HG03565 (cell line): ENCODE data around the gene NUP214.

Experiments
- ATAC-seq: cut with Tn5 transposase; IDR thresholded peaks from one replicate; pipeline ENCODE4 v1.9.1; 2021; ENCODE audit warnings: mild to moderate bottlenecking, moderate library complexity; ENCODE audit not compliant: unreplicated experiment

NUP214 gene

DNA sequence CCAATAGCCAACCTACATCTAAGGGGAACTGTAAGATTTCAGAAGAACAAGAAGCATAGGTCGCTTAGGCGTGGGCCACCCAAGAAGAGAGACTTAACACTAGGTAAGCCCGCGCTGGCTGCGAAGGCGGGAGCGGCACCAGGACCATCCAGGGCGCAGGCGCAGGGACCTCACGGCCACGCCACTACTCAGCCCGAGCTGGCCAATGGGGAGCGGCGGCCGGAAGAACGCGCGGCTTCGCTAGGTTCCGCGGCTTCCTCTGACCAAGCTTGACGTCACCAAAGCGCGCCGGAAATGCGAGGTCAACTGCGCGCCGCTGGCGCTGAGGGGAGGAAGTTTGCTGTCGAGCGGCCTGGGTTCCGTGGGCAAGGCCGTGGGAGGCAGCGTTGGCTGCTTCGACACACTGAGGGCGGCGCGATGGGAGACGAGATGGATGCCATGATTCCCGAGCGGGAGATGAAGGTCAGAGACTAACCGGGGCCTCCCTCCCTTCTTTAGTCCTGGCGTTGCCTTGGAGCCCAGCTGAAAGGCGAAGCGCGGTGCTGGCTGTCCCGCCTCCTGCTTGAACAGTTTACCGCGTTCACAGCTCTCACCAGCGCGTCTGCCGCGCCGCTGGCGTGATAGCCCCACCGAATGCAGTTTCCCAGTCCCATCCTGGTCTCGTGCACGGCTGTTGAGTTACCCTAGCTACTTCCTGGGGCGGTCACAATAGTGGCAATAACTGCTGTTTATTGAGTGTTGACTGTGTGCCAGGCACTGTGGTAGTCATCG, at the start of gene NUP214:
Gene NUP214, plus strand, starts transcription at position 299 of the 771 bp plus-strand sequence. Its CDS starts 119 bp downstream, at position 418.
- ATAC-seq, result peak; percentile 90

DNA sequence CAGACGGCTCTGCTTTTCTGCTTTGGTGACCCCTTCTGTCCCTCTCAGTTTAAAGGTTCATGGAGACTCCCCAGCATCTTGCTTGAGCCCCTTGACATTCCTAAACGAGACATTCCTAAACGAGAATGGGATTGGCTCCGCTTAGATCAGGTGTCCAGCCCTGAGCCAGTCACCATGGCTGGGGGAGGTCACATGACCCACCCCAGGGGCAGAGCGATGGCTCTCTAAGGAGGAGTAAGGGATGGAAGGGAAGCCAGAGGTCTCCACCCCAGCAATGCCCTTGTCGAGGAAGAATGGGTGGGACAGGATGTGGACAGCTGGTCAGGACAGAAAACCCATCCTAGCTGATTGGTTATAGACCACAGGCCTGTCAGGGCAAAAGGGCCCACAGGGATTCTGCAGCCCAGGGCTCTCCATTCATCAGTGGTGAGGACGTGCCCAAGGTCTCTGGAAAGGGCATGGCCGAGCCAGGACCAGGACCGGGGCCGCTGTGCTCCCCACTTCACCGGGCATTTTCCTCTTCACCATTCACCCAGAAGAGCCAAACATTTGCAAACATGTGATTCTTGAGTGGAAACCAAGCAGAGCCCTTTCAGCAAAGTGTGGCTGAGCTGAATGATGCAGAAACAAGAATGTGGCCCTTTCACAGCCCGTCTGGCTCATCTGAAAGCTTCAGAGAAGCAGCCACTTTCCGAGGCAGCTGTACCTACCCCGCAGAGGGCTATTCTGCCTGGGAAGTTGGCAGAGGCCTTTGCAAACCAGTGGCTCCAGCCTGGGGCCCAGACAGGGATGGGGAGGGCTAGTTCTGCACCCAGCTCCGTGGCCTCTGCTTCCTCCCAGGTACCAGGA, 48.8 kb upstream of the NUP214 start:
- no peak for ATAC-seq

DNA sequence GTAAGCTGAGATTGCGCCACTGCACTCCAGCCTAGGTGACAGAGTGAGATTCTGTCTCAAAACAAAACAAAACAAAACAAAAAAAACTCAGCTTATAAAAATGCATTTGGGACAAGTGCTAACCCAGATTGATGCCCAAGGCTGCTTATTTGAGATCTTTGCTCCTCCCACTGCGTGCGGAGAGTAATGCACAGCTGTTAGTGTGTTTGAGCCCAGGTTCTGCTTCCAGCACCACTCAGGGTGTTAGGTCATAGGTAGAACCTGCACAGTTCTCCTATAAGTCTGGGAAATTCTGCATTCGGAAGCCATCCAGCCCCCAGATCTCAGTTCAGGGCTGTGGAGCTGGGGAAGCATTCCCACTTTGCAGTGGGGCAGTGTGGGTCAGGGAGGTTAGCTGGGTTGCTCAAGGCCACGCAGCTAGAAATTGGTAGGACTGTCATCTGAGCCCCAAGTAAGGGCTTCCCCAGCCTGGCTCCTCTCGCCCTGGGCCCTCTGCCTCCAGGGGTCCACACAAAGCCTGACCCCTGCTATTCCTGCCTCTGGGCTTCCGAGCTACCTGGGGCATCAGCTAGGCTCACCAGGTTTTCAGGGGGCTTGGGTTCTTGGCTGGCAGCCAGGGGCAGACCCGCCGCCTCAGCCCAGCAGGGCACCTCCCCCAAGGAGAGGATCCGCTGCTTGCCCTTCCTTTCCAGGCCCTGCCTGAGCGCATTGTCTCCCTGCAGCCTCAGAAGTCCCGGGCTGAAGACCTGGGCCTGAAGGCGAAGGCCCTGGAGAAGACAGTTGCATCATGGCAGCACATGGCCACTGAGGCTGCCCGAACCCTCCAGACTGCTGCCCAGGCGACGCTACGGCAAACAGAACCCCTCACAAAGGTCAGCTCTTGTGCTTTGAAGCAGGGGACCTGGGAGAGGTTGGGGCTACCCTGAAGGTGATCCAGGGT, 46.7 kb upstream of the NUP214 start:
- ATAC-seq, result no peak

DNA sequence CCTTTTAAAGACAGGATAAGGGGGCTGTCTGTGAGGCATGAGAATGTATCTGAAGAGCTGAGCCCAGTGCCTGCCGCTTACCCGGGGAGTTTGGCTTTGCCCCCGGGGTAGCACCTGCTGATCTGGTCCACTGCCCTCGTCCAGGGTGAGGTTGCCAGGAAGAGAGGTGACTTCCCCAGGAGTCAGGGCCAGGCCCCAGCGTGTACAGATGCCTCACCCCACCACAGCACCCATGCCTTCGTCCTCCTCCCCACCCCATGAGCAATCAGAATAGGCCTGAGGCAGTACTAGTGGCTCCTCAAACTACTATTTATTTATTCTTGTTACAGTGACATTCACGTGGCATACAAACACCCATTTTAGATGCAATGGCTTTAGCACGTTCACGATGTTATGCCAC, 44.8 kb upstream of the NUP214 start:
- no peak for ATAC-seq

DNA sequence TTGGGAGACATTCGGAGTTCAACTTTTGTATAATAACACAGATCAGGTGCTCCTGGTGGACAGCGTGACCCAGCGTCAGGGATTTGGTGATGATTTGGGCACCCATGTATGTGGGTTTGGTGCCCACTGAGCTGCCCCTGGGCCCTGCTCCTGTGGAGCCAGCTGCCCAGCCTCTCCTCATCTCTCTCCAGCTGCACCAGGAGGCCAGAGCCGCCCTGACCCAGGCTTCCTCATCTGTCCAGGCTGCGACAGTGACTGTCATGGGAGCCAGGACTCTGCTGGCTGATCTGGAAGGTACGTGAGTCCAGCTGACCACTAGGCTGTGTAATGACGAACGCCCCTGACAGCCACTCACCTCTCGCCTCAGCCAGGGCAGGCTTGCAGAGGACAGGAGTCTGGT, 43.5 kb upstream of the NUP214 start:
- ATAC-seq, result no peak

DNA sequence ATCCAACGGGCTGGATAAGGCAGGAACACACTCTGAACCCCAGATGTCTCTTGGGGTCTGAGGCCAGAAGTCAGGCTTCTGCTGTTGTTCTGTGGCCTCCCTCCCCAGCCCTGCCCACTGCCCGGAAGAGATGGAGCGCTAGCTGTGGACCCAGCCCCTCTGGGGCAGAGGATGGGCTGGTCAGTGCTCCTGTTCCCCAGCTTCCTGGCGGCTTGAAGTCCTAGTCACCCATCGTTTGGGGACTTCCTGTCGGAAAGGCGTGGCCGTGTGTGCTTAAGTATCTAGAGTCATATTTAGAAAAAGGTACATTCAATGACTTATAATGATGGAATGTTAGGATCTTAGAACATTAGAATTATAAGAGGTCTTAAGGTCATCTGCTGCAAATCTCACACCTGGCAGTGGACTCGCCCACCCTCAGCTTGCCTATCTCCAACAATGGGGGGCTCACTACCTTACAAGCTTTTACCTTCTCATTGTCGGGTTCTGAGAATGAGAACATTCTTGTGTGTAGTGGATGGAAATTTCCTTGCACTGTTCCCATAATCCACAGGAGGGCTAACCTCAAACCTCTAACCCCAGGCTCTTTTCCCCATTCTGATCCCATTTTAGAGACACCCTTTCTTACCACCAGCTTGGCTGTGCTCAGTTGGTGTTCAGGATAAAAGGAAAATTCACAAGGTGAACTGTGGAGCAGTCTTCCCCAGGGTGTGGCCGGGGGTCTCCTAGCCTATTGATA, 42.4 kb upstream of the NUP214 start:
- no peak for ATAC-seq

DNA sequence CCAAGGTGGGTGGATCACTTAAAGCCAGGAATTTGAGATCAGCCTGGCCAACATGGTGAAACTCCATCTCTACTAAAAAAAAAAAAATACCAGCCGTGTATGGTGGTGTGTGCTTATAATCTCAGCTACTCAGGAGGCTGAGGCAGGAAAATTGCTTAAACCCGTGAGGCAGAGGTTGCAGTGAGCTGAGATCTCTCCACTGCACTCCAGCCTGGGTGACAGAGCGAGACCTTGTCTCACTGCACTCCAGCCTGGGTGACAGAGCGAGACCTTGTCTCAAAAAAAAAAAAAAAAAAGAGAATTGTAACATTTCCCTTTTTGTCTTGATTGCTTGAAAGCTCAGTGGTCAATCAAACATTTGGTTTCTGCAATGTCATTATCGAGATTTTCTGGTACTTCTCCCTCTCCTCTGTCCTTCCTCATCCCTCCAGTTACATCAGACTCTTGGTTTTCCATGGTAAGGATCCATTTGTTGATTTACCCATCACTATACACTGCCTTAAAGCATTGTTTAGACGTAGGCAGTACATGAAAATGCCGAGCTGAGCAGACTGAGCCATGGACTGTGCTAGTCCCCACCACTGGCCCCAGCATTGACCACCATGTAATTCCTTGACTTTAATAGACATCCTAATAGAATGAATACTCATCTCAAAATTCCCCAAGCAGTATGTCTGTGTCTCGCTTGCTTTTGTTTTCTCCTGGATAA, 40.6 kb upstream of the NUP214 start:
- ATAC-seq, result no peak

DNA sequence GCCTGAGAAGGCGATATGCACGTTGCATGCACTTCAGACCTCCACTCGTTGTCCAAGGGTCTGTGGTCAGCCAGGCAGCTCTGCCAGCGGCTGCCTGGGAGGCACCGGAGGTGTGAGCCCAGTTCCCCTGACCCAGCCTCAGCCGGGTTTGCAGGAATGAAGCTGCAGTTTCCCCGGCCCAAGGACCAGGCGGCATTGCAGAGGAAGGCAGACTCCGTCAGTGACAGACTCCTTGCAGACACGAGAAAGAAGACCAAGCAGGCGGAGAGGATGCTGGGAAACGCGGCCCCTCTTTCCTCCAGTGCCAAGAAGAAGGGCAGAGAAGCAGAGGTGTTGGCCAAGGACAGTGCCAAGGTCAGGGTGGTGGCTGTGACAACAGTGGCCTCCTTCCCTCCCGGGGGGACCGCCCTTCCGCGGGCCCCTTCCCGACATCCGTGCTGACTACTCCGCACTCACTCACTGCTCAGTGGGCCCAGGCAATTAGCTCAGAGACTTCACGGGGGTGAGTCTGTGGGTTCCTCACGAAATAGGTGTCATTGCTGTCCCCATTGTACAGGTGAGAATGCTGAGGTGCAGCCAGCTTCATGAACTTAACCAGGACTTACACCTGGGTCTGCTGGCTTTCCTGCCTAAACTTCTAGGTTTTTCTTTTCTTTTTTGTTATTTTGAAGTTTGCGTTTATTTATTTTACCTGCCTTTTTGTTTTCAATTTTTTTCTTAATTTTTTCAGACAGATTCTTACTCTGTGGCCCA, 39.8 kb upstream of the NUP214 start:
- ATAC-seq, result no peak

DNA sequence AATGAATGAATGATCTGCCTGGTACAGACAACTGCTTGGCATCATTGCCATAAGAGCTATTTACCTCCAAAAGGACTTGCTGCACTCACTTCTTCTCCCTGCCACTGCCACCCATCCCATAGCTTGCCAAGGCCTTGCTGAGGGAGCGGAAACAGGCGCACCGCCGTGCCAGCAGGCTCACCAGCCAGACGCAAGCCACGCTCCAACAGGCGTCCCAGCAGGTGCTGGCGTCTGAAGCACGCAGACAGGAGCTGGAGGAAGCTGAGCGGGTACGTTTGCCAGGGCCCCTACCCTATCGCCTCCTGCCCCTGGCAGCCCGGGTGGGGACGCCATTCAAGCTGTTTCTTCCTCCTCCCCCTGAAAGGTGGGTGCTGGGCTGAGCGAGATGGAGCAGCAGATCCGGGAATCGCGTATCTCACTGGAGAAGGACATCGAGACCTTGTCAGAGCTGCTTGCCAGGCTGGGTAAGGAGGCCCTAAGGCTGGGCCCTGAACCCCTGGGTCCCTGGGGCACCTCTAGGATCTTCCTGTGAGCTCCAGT, 38.0 kb upstream of the NUP214 start:
- ATAC-seq, result no peak

DNA sequence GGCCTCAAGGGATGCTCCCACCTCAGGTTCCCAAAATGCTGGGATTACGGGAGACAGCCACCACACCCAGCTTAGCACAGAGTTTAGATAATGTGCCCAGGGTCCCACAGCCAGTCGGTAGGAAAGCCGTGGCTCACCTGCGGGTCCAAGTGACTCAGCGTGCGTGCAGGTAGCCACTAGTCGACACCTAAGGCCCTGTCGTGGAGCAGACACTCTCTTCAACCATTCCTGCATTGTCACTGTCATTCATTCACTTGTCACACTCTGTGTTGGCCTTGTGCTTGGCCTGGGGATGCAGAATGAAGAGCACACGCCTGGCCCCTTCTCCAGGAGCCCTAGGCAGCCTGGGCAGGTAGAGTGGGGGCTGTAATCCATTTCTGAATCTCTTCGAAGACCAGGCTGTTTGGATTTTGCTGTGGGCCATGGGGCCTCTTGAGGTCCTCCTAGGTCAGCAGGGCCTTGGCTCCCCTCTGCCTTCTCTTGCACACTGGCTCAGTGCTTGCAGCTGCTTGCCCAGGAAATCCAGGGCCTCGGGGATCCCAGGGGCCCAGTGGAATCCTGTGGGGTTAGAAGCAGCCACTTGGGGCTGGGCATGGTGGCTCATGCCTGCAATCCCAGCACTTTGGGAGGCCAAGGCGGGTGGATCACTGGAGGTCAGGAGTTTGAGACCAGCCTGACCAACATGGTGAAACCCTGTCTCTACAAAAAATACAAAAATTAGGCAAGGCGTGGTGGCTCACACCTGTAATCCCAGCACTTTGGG, 35.2 kb upstream of the NUP214 start:
- ATAC-seq, result no peak

DNA sequence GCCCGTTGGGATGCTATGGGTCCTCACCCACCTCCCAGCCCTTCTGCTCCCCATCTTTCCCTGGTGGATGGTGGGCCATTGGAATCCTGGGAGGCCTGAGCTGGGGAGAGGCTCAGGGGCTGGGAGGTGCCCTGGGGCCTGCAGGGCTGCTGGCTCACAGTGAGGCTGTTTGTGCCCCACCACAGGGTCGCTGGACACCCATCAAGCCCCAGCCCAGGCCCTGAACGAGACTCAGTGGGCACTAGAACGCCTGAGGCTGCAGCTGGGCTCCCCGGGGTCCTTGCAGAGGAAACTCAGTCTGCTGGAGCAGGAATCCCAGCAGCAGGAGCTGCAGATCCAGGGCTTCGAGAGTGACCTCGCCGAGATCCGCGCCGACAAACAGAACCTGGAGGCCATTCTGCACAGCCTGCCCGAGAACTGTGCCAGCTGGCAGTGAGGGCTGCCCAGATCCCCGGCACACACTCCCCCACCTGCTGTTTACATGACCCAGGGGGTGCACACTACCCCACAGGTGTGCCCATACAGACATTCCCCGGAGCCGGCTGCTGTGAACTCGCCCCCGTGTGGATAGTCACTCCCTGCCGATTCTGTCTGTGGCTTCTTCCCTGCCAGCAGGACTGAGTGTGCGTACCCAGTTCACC, 33.9 kb upstream of the NUP214 start:
- no peak for ATAC-seq

DNA sequence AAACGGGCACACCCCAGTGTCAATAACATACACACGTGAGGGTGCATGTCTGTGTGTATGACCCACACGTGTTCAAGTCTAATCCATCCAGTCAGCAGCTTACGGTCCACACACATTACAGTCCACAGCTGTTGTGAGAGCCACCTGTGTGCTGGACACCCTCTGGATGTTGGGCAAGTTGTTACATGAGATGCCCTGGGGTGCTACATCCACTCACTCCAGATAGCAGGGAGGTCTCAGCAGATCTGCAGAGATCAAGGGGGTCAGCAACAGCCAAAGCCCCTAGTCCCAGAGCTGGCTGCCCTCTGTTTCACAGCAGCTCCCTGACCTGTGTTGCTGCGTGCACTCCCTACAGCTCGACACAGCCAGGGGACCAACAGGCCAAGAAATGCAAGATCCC, 33.4 kb upstream of the NUP214 start:
- ATAC-seq, result no peak

DNA sequence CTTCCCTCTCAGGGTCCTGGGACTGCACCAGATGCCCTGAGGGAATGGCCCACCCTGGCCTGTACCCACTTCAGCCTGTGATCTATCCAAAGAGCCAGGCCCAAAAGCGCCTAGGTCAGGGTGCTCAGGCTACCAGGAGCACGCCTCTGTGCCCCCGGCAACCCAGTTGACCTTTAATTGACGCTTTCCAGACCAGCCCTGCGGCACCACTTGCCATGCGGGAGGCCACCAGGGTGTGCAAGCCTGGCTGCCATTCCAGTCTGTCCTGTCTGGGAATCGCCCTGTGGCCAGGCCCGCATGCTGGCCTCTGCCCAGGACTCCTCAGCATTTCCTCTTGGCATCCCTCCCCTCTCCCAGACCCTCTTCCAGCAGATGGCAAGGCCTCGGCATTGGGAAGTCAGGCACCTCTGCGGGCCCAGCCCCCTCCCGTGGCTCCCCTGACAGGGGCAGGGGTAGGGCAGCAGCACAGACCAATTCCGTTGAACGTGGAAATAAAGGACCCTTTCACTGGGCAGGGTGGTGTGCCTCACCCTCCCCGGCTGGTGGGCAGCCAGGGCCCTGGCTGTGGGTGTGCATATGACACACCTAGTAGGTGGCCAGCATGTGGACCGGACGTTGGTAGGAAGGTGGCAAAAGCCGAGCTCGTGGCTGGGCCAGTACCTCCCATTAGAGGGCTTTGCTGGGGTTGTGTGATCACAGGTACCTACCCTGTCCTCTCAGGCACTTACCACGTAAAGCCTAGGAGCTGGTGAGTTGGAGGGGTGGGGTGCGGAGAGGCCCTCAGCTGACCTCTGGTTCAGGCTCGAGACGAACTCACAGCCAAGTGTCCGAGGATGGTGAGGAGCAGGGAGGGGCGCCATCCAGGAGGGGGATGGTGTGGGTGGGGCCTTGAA, 32.6 kb upstream of the NUP214 start:
- ATAC-seq, result no peak

DNA sequence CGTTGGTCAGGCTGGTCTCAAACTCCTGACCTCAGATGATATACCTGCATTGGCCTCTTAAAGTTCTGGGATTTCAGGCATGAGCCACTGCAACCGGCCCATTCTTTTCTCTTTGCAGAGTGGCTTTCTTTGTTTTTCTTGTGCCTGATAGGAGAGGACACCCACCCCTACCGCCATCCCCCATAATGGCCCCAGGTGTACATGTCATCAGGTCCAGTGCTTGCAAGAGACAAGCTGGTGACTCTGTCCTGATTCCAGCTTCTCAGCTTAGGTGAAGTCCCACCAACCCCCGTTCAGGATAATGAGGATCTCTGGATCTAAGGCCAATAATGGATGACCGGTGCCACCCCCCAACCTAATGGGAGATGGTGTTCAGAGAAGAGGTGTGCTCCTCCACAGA, 31.4 kb upstream of the NUP214 start:
- ATAC-seq, result no peak

DNA sequence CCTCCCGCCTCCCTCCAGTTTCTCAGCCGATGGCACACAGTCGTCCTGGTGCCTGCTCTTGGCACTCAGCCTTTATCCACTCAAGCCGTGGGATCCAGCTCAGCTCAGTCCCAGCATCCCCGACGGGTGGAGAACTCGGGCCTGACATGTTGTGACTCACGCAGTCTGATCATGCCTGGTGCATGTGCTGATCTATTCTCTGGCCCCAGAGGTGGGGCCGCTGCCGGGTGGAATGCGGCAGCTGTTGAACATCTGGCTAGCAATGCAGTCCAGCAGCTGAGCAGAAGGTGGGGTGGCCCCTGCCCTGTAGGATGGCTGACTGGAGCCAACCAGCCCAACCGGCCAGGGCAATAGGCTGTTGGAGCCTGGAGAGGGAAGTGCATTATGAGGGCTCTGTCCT, 30.8 kb upstream of the NUP214 start:
- no peak for ATAC-seq

DNA sequence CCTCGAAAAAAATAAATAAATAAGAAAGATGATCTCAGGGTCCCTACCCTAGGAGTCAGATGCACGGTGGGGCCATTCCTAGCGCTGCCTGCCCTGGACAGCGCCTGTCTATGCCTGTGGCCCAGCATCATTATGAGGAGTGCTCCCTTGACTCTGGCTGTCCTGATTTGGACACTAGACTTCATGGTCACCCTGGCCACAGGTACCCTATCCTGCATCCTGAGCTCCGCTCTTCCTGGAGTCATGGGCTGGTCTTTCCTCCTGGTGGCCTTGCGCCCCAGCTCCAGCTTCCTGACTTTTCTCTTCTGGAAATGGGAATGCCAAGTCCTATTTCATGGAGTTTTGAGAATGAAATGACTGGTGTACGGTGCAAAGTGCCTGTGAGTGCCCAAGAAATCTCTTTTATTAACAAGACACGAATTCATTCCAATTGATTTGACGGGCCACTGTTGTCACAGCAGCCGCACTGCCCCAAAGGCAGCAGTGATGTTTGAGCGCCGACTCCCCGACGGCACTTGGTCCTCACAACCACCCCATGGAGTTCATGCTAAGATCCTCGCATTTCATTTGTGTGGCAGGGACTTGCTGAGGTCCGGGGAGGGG, 29.6 kb upstream of the NUP214 start:
- no peak for ATAC-seq
